Measurements from ENCODE around the gene MRPS23.

GRCh38 chr17:57842280-57842679 lies 7.6 kb downstream of the MRPS23 start:
- no peak for TF ChIP-seq POLR2A (IDR thresholded peaks at IDR 0.05)
- TF ChIP-seq CTCF (IDR thresholded peaks at IDR 0.05) = no peak

Measured in right lobe of liver (tissue), 4 donors.